ENCODE results near the gene SYNRG.

SYNRG gene

DNA sequence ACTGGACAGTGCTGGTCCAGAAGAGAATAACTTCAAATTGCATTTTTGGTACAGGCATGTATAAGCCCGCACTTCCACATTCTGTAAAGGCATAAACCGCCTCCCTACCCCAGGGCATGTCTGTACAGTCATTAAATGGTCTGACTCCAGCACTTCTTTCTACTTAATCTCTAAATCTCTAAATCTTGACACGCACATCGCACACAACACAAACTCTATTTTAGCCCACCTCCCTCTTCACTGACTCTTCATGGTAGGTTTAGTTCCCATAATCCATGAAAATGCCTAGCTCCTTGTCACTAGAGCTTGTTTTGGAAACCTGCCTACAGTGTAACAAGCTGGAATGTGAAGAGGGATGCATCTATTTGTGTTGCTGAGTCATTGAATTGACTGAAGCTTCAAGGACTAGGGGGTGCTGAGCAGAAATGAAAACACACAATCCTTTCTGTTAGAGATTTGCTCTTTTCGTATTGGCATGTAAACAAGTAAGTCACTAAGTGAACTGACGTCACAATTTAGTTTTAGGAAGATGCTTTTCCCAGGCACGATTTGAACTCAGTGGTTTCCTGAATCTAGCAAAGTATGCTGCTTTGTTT is 121.1 kb downstream of the SYNRG start (continued):
- TF ChIP-seq ZNF768 (tag by site-specific recombination; IDR thresholded peaks at IDR 0.05) = no peak
- TF ChIP-seq ZNF423 (tag by site-specific recombination; IDR thresholded peaks at IDR 0.05) = no peak
- TF ChIP-seq ZNF155 (tag by site-specific recombination; IDR thresholded peaks at IDR 0.05) = no peak
- TF ChIP-seq ZNF221 (tag by site-specific recombination; IDR thresholded peaks at IDR 0.05; ENCODE audit: borderline replicate concordance) = no peak
- TF ChIP-seq, protein P1, sequence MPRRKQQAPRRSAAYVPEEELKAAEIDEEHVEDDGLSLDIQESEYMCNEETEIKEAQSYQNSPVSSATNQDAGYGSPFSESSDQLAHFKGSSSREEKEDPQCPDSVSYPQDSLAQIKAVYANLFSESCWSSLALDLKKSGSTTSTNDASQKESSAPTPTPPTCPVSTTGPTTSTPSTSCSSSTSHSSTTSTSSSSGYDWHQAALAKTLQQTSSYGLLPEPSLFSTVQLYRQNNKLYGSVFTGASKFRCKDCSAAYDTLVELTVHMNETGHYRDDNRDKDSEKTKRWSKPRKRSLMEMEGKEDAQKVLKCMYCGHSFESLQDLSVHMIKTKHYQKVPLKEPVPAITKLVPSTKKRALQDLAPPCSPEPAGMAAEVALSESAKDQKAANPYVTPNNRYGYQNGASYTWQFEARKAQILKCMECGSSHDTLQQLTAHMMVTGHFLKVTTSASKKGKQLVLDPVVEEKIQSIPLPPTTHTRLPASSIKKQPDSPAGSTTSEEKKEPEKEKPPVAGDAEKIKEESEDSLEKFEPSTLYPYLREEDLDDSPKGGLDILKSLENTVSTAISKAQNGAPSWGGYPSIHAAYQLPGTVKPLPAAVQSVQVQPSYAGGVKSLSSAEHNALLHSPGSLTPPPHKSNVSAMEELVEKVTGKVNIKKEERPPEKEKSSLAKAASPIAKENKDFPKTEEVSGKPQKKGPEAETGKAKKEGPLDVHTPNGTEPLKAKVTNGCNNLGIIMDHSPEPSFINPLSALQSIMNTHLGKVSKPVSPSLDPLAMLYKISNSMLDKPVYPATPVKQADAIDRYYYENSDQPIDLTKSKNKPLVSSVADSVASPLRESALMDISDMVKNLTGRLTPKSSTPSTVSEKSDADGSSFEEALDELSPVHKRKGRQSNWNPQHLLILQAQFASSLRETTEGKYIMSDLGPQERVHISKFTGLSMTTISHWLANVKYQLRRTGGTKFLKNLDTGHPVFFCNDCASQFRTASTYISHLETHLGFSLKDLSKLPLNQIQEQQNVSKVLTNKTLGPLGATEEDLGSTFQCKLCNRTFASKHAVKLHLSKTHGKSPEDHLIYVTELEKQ (tag by site-specific recombination; IDR thresholded peaks at IDR 0.05; ENCODE audit: borderline replicate concordance) = peak; percentile 93
- TF ChIP-seq, protein P2, sequence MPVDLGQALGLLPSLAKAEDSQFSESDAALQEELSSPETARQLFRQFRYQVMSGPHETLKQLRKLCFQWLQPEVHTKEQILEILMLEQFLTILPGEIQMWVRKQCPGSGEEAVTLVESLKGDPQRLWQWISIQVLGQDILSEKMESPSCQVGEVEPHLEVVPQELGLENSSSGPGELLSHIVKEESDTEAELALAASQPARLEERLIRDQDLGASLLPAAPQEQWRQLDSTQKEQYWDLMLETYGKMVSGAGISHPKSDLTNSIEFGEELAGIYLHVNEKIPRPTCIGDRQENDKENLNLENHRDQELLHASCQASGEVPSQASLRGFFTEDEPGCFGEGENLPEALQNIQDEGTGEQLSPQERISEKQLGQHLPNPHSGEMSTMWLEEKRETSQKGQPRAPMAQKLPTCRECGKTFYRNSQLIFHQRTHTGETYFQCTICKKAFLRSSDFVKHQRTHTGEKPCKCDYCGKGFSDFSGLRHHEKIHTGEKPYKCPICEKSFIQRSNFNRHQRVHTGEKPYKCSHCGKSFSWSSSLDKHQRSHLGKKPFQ (tag by site-specific recombination; IDR thresholded peaks at IDR 0.05) = peak; percentile 80
- TF ChIP-seq ZNF529 (tag by site-specific recombination; IDR thresholded peaks at IDR 0.05; ENCODE audit: insufficient replicate concordance) = no peak
- peak; percentile 77 for TF ChIP-seq GFI1B (tag by site-specific recombination; IDR thresholded peaks at IDR 0.05)
- TF ChIP-seq, protein P3, sequence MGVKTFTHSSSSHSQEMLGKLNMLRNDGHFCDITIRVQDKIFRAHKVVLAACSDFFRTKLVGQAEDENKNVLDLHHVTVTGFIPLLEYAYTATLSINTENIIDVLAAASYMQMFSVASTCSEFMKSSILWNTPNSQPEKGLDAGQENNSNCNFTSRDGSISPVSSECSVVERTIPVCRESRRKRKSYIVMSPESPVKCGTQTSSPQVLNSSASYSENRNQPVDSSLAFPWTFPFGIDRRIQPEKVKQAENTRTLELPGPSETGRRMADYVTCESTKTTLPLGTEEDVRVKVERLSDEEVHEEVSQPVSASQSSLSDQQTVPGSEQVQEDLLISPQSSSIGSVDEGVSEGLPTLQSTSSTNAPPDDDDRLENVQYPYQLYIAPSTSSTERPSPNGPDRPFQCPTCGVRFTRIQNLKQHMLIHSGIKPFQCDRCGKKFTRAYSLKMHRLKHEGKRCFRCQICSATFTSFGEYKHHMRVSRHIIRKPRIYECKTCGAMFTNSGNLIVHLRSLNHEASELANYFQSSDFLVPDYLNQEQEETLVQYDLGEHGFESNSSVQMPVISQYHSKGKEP (tag by site-specific recombination; IDR thresholded peaks at IDR 0.05) = peak; percentile 89
- TF ChIP-seq MYNN (tag by site-specific recombination; IDR thresholded peaks at IDR 0.05; ENCODE audit: borderline replicate concordance) = no peak
- no peak for TF ChIP-seq ZNF184 (tag by site-specific recombination; IDR thresholded peaks at IDR 0.05)
- no peak; the same call in 1 of the 2 replicates for TF ChIP-seq ZNF501 (tag by site-specific recombination; IDR thresholded peaks at IDR 0.05)
- TF ChIP-seq ZNF558 (tag by site-specific recombination; IDR thresholded peaks at IDR 0.05) = peak; percentile 72
- peak; percentile 64; the same call in 1 of the 2 replicates for TF ChIP-seq ZNF76 (tag by site-specific recombination; IDR thresholded peaks at IDR 0.05; ENCODE audit: borderline replicate concordance, low read depth)
- TF ChIP-seq, protein P4, sequence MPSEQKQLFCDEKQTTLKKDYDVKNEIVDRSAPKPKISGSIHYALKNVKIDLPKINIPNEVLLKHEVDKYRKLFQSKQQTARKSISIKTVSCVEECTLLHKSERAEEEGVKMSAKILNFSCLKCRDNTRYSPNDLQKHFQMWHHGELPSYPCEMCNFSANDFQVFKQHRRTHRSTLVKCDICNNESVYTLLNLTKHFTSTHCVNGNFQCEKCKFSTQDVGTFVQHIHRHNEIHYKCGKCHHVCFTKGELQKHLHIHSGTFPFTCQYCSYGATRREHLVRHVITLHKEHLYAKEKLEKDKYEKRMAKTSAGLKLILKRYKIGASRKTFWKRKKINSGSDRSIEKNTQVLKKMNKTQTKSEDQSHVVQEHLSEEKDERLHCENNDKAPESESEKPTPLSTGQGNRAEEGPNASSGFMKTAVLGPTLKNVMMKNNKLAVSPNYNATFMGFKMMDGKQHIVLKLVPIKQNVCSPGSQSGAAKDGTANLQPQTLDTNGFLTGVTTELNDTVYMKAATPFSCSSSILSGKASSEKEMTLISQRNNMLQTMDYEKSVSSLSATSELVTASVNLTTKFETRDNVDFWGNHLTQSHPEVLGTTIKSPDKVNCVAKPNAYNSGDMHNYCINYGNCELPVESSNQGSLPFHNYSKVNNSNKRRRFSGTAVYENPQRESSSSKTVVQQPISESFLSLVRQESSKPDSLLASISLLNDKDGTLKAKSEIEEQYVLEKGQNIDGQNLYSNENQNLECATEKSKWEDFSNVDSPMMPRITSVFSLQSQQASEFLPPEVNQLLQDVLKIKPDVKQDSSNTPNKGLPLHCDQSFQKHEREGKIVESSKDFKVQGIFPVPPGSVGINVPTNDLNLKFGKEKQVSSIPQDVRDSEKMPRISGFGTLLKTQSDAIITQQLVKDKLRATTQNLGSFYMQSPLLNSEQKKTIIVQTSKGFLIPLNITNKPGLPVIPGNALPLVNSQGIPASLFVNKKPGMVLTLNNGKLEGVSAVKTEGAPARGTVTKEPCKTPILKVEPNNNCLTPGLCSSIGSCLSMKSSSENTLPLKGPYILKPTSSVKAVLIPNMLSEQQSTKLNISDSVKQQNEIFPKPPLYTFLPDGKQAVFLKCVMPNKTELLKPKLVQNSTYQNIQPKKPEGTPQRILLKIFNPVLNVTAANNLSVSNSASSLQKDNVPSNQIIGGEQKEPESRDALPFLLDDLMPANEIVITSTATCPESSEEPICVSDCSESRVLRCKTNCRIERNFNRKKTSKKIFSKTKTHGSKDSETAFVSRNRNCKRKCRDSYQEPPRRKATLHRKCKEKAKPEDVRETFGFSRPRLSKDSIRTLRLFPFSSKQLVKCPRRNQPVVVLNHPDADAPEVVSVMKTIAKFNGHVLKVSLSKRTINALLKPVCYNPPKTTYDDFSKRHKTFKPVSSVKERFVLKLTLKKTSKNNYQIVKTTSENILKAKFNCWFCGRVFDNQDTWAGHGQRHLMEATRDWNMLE (tag by site-specific recombination; conservative IDR thresholded peaks at IDR 0.05; ENCODE audit: low read depth) = peak; percentile 54; the same call in 1 of the 2 replicates
- TF ChIP-seq, protein P5, sequence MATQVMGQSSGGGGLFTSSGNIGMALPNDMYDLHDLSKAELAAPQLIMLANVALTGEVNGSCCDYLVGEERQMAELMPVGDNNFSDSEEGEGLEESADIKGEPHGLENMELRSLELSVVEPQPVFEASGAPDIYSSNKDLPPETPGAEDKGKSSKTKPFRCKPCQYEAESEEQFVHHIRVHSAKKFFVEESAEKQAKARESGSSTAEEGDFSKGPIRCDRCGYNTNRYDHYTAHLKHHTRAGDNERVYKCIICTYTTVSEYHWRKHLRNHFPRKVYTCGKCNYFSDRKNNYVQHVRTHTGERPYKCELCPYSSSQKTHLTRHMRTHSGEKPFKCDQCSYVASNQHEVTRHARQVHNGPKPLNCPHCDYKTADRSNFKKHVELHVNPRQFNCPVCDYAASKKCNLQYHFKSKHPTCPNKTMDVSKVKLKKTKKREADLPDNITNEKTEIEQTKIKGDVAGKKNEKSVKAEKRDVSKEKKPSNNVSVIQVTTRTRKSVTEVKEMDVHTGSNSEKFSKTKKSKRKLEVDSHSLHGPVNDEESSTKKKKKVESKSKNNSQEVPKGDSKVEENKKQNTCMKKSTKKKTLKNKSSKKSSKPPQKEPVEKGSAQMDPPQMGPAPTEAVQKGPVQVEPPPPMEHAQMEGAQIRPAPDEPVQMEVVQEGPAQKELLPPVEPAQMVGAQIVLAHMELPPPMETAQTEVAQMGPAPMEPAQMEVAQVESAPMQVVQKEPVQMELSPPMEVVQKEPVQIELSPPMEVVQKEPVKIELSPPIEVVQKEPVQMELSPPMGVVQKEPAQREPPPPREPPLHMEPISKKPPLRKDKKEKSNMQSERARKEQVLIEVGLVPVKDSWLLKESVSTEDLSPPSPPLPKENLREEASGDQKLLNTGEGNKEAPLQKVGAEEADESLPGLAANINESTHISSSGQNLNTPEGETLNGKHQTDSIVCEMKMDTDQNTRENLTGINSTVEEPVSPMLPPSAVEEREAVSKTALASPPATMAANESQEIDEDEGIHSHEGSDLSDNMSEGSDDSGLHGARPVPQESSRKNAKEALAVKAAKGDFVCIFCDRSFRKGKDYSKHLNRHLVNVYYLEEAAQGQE (tag by site-specific recombination; IDR thresholded peaks at IDR 0.05) = no peak
- TF ChIP-seq ZNF561 (tag by site-specific recombination; IDR thresholded peaks at IDR 0.05; ENCODE audit: borderline replicate concordance) = peak; percentile 68; the same call in 1 of the 2 replicates
- peak; percentile 94 for TF ChIP-seq SP7 (tag by site-specific recombination; IDR thresholded peaks at IDR 0.05)
- TF ChIP-seq ZNF837 (tag by site-specific recombination; IDR thresholded peaks at IDR 0.05) = no peak
- no peak; the same call in 1 of the 2 replicates for TF ChIP-seq ZNF2 (tag by site-specific recombination; IDR thresholded peaks at IDR 0.05)
- TF ChIP-seq ZNF37A (tag by site-specific recombination; IDR thresholded peaks at IDR 0.05) = no peak
- TF ChIP-seq, protein P6, sequence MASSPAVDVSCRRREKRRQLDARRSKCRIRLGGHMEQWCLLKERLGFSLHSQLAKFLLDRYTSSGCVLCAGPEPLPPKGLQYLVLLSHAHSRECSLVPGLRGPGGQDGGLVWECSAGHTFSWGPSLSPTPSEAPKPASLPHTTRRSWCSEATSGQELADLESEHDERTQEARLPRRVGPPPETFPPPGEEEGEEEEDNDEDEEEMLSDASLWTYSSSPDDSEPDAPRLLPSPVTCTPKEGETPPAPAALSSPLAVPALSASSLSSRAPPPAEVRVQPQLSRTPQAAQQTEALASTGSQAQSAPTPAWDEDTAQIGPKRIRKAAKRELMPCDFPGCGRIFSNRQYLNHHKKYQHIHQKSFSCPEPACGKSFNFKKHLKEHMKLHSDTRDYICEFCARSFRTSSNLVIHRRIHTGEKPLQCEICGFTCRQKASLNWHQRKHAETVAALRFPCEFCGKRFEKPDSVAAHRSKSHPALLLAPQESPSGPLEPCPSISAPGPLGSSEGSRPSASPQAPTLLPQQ (tag by site-specific recombination; IDR thresholded peaks at IDR 0.05) = peak; percentile 48
